DOHH2 (cell line): ENCODE results near the gene ATP10D.

Experiments used
- CTCF ChIP-seq: fragments of 200-600 bp; sonication (generic); IDR thresholded peaks from one replicate; pipeline ENCODE4 v1.5.1; 2014; ENCODE audit warnings: antibody characterized with exemption, mild to moderate bottlenecking, low read depth, low read length; ENCODE audit not compliant: poor library complexity, severe bottlenecking
- EZH2phosphoT487 ChIP-seq: fragments of 200-600 bp; sonication (generic); IDR thresholded peaks from 2 replicates; pipeline ENCODE4 v1.6.1; 2017; ENCODE audit warnings: borderline replicate concordance, mild to moderate bottlenecking, antibody characterized with exemption, low read length, moderate library complexity, mixed read lengths

- TF ChIP-seq CTCF = no peak
- TF ChIP-seq EZH2phosphoT487 = no peak
Measured at GRCh38 chr4:47519239-47519883, 34.3 kb downstream of the ATP10D start.
